Measurements from ENCODE around the gene FSIP1.
"Not testable (repeated sequence)": the region's sequence is repeated elsewhere in the genome, so short reads cannot be mapped to it uniquely, and the experiment has no call there.

Gene FSIP1

DNA sequence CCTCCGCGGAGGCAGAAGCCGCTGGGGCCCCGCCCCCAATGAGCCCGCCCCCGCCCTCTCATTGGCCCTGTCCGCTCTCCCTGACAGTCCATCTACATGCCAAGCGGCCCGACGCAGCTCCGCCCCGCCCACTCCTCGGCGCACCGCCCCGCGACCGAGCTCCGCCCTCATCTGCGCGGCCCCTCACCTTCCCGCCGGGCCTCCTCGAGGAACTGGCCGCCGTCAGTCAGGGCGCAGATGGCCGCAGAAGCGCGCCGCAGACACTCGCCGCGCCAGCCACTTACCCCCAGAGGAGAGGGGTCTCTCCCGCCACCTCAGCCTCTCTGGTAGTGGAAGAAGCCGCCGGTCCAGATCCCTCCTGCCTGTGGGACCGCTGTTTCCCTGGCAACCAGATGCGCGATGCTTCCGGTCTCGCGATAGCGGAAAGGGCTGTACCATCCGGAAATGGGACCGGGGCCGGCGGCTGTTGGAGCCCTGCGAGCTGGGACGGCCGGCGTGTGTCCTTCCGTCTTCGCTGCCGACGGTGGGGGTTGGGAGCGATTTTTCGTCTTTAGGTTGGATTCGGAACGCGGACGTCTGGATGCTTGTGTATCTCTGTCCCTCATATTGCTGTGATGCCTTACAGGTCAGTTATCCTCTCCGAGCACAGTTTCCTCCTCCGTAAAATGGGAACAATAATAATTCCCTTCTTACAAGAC is at the start of gene FSIP1:
TSS of gene FSIP1 (minus strand) at position 401 of the 698 bp plus-strand sequence. CDS start 6,317 bp downstream, outside the sequence.
- peak; percentile 99 for DNase-seq (ENCODE audit: low spot score)

DNA sequence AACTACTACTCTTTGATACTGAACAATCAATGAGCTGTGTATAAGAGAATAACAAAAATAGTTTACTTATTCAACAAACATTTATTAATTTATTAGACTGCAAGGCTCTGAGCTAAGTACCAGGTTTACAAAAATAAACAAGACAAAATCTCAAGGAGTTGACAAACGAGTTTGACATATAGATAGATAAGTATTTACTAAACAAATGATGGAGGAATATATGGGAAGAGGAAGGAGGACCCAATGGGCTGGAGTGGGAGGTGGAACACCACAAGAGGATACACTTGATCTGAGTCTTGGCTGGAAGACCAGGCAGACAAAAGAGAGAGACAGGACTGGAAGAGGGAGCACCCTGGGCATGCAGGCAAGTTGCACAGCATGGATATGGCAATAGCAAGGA is 47.5 kb upstream of the FSIP1 start:
- no peak for DNase-seq (ENCODE audit: low spot score)

DNA sequence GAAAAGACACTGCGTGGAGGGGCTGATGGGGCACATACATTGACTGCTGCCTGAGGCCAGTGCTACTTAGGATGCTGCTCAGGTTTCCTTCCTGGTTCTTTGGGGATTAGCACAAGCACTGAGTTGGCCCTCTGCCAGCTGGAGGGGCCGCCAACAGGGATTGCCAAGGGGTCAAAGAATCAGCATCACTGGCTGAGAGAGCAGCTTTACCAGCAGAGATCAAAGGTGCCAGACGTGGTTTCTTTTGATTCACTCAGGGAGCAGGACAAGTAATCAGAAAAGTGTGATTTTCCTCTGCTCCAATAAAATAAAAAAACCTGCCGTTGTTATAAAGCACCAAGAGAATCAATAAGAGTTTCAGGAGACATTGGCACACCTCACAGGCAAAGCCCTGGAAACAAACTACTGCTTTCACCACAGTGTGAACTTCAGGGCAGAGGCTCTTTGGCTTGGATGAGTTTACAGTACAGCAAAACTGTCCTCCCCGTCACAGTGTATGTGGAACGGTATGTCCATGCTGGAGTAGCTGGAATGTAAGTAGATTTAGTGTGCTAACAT is 45.8 kb upstream of the FSIP1 start:
- DNase-seq (ENCODE audit: low spot score) = no peak

DNA sequence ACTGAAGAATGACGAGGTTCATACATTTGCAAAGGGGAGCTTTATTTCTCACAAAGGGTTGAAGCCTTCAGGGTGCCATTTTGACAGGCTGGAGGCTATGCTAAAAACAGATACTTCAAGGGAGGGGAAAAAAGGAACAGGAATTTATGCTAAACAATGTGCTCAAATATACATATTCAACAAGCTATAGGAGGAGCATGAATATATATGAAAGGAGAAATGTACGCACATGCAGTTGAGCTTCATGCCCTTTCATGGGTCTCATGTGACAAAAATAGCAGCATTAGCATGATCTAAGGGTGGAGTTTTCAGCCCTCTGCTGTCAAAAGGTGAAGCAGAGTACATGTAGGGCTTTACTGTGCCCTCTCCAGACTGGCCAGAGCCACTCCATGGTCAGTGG is 44.3 kb upstream of the FSIP1 start:
- DNase-seq (ENCODE audit: low spot score) = no peak

DNA sequence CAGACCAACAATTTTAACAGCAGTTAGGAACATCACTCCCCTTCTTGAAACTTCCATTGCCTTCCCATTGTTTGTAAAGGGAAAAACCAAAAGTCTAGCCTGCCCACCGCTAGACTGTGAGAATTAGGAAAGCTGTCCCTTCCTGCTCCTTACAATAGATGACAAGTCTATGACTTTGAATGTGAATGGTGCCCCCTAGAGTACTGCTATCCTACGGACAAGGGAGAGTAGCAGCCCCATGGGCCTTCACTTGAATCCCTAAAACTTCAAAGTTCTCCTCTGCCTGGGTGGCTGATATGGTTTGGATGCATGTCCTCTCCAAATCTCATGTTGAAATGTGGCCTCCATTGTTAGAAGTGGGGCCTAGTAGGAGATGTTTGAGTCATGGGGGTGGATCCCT is 41.0 kb upstream of the FSIP1 start:
- DNase-seq (ENCODE audit: low spot score) = no peak

DNA sequence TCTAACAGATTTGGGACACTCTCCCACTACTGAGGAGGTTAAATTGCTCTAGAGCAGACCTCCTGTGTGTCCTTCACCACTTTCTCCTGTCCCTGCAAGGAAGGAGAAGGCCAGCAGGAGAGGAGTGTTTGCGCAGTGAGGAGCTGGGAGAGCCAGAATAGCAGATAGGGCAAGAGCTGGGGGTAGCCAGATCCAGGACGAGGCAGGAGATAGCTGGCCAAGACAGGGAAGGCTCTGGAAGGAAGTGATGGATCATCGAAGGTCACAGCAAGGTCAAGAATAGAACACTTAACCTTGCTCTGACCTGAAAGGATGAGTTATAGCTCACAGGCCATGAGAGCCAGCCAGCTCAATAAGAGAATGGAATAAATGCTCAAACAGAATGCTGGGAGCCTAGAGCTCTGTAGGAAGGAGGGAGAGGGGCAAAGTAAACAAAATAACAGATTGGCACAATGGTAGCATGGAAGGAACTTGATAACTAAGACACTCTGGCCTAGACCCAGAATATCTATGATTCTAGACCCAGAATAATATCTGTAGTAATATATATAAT is 37.5 kb upstream of the FSIP1 start:
- DNase-seq (ENCODE audit: low spot score) = no peak

DNA sequence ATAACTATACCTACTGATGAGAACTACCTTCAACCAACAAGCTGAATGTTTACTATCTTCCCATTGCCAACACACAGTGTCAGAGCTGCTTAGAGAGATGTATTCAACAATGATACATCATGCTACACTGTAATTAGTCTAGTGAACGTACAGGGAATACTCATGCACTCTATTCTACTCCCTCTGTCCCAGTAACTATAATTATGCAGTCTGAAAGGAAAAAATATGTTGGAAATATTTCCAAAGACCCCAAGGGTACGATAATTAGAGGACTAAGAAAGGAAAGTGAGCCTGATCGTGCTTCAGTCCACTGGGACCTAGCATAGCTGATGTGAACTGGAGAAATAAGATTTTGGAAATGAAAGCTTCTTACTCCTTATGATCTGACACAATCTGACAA is 36.9 kb upstream of the FSIP1 start:
- DNase-seq (ENCODE audit: low spot score) = no peak

DNA sequence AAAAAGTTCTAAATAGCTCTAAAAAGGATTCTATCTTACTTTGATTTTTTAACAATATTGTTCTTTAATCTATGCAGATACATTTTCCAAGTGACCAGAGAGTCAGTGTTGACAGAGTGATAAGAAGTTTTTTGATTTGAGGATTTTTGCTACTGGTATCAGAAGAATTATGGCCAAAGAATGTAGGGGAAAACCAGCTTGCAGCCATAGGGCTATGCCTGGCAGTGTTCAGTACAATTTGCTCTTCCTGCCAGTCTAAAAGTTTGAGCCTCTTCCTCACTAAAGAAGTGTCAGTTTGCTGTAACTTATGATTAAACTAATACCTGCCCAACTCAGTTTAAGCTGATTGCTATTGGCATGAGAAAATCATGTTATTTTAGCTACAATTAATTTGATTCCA is 35.3 kb upstream of the FSIP1 start:
- DNase-seq (ENCODE audit: low spot score) = no peak

DNA sequence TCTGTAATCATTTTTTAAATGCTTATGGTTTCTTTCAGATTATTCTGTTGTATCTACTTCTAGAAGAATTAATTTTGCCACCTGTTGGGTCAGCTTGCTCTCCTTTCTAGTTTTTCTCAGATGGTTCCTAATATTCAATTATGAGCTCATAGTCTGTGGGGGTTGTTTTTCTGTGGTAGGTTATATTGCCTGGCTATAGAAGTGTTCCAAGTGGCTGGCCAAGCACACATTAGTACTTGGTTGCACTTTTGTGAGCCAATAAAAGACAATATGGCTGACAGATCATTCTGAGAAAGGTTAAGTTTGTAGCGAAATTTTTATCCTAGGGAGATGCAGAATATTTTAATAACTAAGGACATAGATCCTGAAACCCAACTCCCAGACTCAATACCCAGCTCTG is 31.8 kb upstream of the FSIP1 start:
- DNase-seq (ENCODE audit: low spot score) = no peak

DNA sequence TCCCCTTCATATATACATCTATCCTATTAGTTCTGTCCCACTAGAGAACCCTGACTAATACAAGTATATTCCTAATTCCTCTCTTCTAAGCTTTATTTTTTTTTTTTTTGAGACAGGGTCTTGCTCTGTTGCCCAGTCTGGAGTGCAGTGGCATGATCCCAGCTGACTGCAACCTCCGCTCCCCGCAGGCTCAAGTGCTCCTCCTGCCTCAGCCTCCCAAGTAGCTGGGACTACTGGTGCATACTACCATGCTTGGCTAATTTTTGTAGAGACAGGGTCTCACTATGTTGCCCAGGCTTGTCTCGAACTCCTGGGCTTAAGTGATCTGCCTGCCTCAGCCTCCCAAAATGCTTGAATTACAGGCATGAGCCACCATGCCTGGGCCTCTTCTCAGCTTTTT is 30.0 kb upstream of the FSIP1 start:
- not testable (repeated sequence) for DNase-seq (ENCODE audit: low spot score)

DNA sequence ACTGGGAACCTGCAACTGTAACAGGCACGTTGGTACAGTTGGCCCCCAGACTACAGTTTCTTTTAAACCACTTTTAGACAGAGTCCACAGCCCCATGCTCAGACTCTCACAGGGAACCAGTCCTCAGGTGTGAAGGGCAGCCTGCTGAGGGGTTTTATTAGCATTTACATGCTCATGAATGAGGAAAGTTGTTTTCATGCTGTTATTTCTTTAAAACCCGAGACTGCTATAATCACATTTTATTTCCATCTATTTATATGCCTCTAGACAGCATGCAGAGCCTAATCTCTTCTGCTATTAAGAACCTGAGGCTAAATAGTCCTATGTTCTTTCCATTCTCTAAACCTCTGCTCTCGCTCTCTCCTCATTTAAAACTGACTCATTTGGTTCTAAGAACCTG is 26.3 kb upstream of the FSIP1 start:
- no peak for DNase-seq (ENCODE audit: low spot score)

DNA sequence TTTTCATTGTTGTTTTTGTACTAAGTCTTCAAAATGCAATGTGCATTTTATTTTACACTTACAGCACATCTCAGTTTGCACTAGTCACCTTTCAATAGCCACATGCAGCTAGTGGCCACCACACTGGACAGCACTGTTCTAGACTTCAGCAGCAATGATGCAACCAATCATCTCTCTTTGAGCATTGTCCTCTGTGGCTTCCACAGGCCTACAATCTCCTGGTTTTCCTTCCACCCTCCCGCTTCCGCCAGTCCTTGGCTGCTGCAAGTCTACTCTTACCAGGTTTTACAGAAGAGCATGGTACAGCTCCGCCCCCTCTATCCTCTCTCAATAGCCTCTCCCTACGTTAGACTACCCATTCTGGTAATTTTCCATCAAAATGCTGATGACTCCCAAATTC is 25.1 kb upstream of the FSIP1 start:
- DNase-seq (ENCODE audit: low spot score) = no peak

DNA sequence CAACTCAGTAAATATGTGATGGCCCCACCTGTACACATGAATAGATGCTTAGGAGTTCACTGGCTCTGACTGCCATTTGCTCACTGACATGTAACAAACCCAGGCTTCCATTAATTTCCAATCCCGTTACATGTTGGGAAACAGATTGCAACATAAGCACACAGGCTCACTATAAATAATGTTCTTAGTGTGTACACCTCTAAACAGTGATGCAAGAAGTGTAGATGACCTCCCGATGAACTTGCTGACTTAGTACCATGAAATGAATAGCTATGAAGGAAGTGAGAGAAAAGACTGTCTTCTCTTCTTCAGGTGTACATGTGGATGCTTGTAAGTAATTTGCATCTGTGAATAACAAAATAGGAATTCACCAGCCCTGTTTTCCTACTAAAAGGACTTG is 21.4 kb upstream of the FSIP1 start:
- no peak for DNase-seq (ENCODE audit: low spot score)

DNA sequence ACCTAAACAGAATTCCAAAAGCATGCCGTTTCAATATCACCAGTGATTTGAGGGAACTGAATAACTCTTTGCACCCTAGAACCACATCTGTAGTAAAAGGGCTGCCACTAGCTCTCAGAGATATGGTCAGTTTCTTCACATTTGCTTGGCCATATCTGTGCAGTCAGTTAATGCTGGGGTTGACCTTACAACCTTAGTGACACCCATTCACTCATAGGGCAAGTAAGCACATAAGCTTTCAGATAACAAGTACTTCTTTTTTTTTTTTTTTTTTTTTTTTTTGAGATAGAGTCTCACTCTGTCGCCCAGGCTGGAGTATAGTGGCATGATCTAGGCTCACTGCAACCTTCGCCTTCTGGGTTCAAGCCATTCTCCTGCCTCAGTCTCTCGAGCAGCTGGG is 20.4 kb upstream of the FSIP1 start:
- no peak for DNase-seq (ENCODE audit: low spot score)

DNA sequence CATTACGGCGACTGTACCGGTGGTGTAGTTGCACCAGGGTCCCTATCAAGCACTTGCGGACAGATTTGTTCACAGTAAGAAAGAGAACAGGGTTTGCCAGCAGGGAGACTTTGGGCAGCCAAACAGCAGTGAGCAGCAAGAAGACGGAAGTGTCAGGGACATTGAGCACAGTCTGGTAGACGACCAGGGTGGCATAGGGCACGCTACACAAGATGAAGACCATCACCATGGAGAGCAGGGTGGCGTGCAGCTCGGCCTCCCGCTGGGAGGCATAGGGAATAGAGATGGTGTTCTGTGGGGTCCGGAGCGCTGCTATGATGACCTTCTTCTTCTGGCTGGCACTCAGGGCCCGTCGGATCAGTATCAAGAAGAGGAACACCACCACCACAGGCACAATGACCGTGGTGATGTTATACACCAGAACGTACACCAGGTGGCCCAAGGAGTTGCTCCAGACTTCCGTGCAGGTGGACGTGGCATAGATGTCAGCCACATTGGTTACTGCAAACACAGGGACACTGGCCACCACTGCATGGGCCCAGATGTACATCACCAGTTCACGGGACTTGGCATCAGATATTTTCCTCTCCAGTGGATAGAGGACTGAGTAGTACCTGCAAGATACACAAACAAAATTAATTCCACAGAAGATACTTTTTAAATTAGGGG is 19.1 kb upstream of the FSIP1 start:
- DNase-seq (ENCODE audit: low spot score) = peak; percentile 47

DNA sequence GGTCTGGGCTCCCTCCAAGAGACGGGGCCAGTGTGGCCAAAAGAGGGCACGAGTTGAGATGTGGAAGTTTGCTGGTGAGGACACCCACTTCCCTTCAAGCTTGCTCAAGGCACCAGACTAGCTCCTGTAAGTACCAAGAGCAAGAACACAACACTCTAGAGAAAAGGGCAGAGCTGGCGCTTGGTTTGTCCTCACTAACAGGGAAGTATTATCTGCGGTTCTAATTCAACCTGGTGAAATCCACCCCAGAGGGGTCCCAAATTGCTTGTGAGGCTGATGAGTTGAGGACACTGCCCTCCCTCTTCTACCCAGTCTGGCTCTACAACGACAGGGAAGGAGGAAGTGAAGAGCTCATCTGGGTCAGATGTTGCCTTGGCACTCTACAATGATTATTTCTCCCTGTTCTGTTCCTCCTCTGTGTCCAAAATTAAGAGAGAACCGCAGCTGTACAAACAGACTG is 16.9 kb upstream of the FSIP1 start:
- no peak for DNase-seq (ENCODE audit: low spot score)

DNA sequence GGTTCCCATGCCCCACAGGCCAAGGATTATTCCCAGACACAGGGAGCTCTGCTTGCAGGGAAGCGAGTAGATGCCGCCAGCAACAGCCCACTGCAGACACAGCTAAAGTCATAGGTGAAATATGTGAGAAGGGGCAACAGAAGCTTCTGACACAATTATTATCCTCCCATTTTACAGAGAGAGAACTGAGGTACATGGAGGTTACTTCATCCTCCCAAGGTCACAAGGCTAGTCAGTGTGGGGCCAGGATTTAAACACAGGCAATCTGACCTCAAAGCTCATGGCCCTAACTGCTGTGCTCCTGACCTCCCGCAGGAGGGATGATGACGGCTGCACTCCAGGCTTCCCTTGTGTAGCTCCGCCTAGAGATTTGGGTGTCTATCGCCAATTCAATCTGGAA is 15.7 kb upstream of the FSIP1 start:
- no peak for DNase-seq (ENCODE audit: low spot score)

DNA sequence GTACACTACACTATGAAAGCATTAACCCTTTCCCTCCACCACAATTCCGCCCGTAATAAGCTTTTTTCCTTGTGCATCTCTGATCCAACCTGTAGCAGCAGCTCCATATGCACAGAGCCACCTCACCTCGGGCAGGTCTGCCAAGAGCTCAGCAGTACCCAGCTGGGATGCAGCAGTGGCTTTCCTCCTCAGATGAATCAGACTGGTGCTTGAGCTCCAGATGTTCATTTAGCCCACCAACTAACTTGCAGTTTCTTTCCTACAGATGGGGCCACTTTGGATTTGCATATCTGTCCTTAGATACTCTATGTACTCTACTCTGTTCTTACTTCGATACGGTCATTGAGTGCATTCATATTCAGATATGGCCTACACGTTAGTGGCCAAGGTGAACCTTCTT is 14.8 kb upstream of the FSIP1 start:
- no peak for DNase-seq (ENCODE audit: low spot score)

DNA sequence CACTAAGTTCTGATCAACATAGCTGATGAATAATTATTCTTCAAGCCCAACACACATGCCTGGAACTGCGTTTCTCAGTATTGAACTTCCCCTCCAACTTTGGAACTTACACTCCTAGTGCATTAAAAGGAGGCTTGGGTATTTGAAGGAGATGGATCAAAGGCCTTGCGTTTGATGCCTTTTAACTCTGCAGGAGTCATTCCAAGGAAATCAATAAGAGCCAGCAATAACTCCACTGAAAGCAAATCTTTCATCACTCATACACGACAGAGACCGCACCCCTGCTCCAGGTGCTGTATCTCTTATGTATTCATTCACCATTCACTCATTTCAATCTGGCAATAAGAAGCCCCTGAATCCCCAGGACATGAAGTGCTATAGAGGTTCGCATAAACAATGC is 14.0 kb upstream of the FSIP1 start:
- no peak for DNase-seq (ENCODE audit: low spot score)

DNA sequence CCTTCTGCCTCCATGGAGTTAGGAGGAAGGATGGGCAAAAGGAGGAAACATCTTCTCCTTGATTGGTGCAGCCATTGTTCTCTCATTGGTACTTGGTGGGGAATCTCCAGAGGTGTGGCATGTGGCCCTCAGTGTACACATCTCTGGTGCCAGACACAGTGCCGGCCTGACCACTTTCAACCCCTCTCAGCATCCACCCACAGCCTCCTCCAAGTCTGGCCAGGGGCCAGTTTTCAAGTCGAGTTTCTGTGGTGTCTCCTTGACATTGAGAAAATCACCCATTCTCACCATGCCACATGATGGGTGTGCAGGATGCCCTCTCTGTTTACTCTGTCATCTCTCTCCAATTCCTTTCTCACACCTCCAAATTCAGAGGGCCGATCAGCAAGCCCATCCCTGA is 12.8 kb upstream of the FSIP1 start:
- DNase-seq (ENCODE audit: low spot score) = no peak

DNA sequence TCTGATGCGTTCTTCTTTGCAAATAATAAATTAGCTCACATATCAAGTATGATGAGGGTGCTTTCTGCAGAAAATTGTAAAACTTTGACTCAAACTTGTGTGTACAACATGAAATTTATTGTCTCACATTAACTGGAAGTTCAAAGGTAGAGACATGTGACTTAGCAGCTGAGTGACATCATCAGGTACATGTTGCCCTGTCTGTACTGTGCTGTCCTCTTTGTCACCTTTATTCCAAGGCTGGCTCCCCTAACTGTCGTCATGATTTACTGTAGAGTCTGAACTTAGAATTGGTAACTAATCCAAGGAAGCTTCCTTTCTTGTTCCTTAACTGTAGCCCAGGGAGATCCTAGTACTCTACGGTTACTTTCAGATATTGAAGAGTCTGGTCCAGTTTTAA is 12.3 kb upstream of the FSIP1 start:
- no peak for DNase-seq (ENCODE audit: low spot score)

DNA sequence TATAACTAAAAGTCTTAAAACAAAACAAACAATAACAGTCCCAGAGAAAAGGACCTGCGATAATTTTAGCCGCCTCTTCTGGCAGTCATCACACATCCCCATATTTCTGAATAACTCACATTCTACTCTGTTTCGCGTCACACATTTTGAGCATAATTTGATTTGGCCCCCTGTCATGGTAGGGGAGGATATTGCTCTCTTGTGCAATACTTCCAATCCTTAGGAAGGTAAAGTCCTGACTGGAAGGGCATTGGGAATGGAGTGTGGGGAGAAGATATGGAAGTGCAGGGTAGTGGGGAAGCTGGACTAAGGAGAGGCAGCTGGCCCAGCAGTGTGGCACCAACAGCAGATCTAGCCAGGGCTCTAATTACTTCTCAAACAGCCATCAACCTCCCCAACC is 11.3 kb upstream of the FSIP1 start:
- no peak for DNase-seq (ENCODE audit: low spot score)

DNA sequence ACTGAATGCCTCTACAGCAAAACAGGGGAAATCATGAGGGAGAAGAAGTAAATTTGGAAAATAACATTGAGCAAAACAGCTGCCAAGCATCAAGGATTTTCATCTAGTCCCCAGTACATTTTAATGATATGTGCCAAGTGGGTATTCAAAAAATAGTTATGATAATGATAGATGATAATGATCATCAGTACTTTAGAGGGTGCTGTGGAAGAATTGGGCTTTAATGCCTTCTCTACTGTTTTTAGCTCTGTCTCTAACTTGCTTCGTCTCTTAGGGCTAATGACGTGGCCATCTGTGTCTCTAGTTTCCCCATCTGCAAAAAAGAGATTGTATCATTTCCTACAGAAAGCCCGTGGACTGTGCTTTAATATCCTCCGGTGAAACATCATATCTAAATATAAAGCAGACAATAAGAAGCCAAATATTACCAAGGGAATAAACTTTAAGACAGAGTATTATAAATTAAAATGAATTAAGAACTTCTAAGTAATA is 10.2 kb upstream of the FSIP1 start:
- DNase-seq (ENCODE audit: low spot score) = no peak

Measured in germinal center (tissue), 1 donor.